Right ventricle myocardium inferior (tissue), 1 donor: ENCODE results near the gene CAPS2. TPM values are rescaled to one million over a fixed set of nuclear protein-coding genes. Genes with fewer than 3 reads are reported as not detected.
"Not testable (repeated sequence)": the region's sequence is repeated elsewhere in the genome, so short reads cannot be mapped to it uniquely, and the experiment has no call there.

Experiments used
- ATAC-seq: fragments of 200-7000 bp; cut with Tn5 transposase; one replicate; pipeline ENCODE4 v1.9.1; 2020; ENCODE audit warnings: mild to moderate bottlenecking, moderate library complexity
- DNase-seq: peaks from one replicate; pipeline ENCODE4 v3.0.0; 2021; ENCODE audit errors: missing footprints
- intact Hi-C: fragments of 100-400 bp; cut with DNase I; formaldehyde crosslinking; loops from one replicate; pipeline ENCODE4 v1.11.0; 2022
- long read RNA-seq: library from polyadenylated mRNA; unstranded; transcript quantifications from one replicate; pipeline ENCODE4 v2.0.0, GENCODE V29; 2021
- total RNA-seq: library from RNA; stranded (reverse); fragmentation: NEBNext Ultra II Directional; extraction: Animal tissue kit (Norgen Biotek cat#: 25700); gene quantifications from one replicate; pipeline ENCODE4 v1.2.1, GENCODE V29; 2021
- donor health status: DM: no; HTN: yes; CAD: no; lungs with severe emphysema.

The CAPS2 gene
- 11.4 TPM for total RNA-seq
- long read RNA-seq, partial matches to known transcripts, result 0 of 5 reads
- long read RNA-seq, other reads (novel, unspliced or antisense), result 4 of 5 reads

GRCh38 chr12:75329918-75330826 lies at the start of gene CAPS2:
Gene CAPS2 (minus strand): TSS chr12:75330324. CDS start chr12:75326498, 3,826 bp downstream.
- DNase-seq (peak; percentile 89), ATAC-seq (peak; percentile 95)
- intact Hi-C loops, result loop anchor here (5.0 kb wide), 2 partner anchors 157 to 177 kb away; no protein-coding TSS in a partner anchor

GRCh38 chr12:75378354-75378753 lies 48.2 kb upstream of the CAPS2 start:
- ATAC-seq, result no peak
- DNase-seq, result no peak
- intact Hi-C loops, result no loop called here

GRCh38 chr12:75374971-75375370 lies 44.8 kb upstream of the CAPS2 start:
- intact Hi-C loops, result no loop called here
- no peak for ATAC-seq
- DNase-seq, result no peak

- ATAC-seq (no peak), DNase-seq (no peak)
- intact Hi-C loops, result no loop called here
Observed at GRCh38 chr12:75366629-75367028, 36.5 kb upstream of the CAPS2 start.

- ATAC-seq, result peak; percentile 92
- DNase-seq, result no peak
- intact Hi-C loops, result no loop called here
Observed at GRCh38 chr12:75364919-75365318, 34.8 kb upstream of the CAPS2 start.

- intact Hi-C loops, result no loop called here
- DNase-seq (no peak), ATAC-seq (no peak)
Observed at GRCh38 chr12:75361408-75361807, 31.3 kb upstream of the CAPS2 start.

- ATAC-seq (no peak), DNase-seq (no peak)
- intact Hi-C loops, result no loop called here
Observed at GRCh38 chr12:75360920-75361319, 30.8 kb upstream of the CAPS2 start.

GRCh38 chr12:75354011-75354410 lies 23.9 kb upstream of the CAPS2 start:
- DNase-seq, result no peak
- no peak for ATAC-seq
- intact Hi-C loops, result no loop called here

GRCh38 chr12:75350413-75350812 lies 20.3 kb upstream of the CAPS2 start:
- DNase-seq (no peak), ATAC-seq (no peak)
- intact Hi-C loops, result no loop called here

- DNase-seq (no peak), ATAC-seq (no peak)
- intact Hi-C loops, result no loop called here
Observed at GRCh38 chr12:75349946-75350345, 19.8 kb upstream of the CAPS2 start.

GRCh38 chr12:75346215-75346614 lies 16.1 kb upstream of the CAPS2 start:
- DNase-seq, ATAC-seq, intact Hi-C loops: not testable (repeated sequence)

- intact Hi-C loops, result no loop called here
- ATAC-seq (no peak), DNase-seq (no peak)
Observed at GRCh38 chr12:75345531-75345930, 15.4 kb upstream of the CAPS2 start.

GRCh38 chr12:75341873-75342272 lies 11.7 kb upstream of the CAPS2 start:
- DNase-seq, result no peak
- no peak for ATAC-seq
- intact Hi-C loops, result no loop called here

GRCh38 chr12:75337905-75338304 lies 7.8 kb upstream of the CAPS2 start:
- intact Hi-C loops, result no loop called here

GRCh38 chr12:75334384-75335030 lies 4.4 kb upstream of the CAPS2 start, which contains the start of gene GLIPR1L1:
Gene GLIPR1L1 (plus strand): TSS chr12:75334670. CDS start chr12:75334729, 59 bp downstream.
- peak; percentile 82 for DNase-seq
- peak; percentile 85 for ATAC-seq
- intact Hi-C loops, result loop anchor here (5.0 kb wide), 2 partner anchors 153 to 173 kb away; no protein-coding TSS in a partner anchor

More at GRCh38 chr12:75337905-75338304, 7.8 kb upstream of the CAPS2 start:
- ATAC-seq (no peak), DNase-seq (no peak)

- ATAC-seq (no peak), DNase-seq (no peak)
- intact Hi-C loops, result no loop called here
Observed at GRCh38 chr12:75327642-75328041, 2.5 kb downstream of the CAPS2 start.

- DNase-seq (no peak), ATAC-seq (no peak)
- intact Hi-C loops, result no loop called here
Observed at GRCh38 chr12:75323663-75324062, 6.5 kb downstream of the CAPS2 start.

- ATAC-seq (no peak), DNase-seq (no peak)
- intact Hi-C loops, result no loop called here
Observed at GRCh38 chr12:75322464-75322863, 7.7 kb downstream of the CAPS2 start.

- no peak for DNase-seq
- ATAC-seq, result no peak
- intact Hi-C loops, result no loop called here
Observed at GRCh38 chr12:75317784-75318183, 12.3 kb downstream of the CAPS2 start.

GRCh38 chr12:75315518-75315917 lies 14.6 kb downstream of the CAPS2 start:
- intact Hi-C loops, result no loop called here
- DNase-seq (no peak), ATAC-seq (no peak)
